K562 (cell line): ENCODE results near the gene DHCR24.
A peak's percentile ranks its signal among the peaks of the same experiment; 100 is the strongest.

Experiments used
- CBFB ChIP-seq: sonication (generic); formaldehyde crosslinking; IDR thresholded peaks from 2 replicates; pipeline ENCODE4 v1.4.0; 2020; ENCODE audit warnings: mild to moderate bottlenecking, missing genetic modification reagents
- ESRRA ChIP-seq: fragments of 450-650 bp; IDR thresholded peaks from 2 replicates; pipeline ENCODE4 v1.6.1; 2014; ENCODE audit warnings: low read depth, mild to moderate bottlenecking, moderate library complexity, borderline replicate concordance
- MIER1 ChIP-seq: fragments of 450-650 bp; IDR thresholded peaks from 2 replicates; pipeline ENCODE4 v1.6.1; 2016; ENCODE audit warnings: antibody characterized with exemption, mild to moderate bottlenecking, low read depth
- NCOA1 ChIP-seq: fragments of 450-650 bp; IDR thresholded peaks from 2 replicates; pipeline ENCODE4 v1.6.1; 2016; ENCODE audit warnings: low read depth
- NR3C1 ChIP-seq: sonication (generic); formaldehyde crosslinking; IDR thresholded peaks from 2 replicates; pipeline ENCODE4 v1.8.1; 2022; ENCODE audit warnings: missing genetic modification reagents
- ZNF224 ChIP-seq: sonication (generic); formaldehyde crosslinking; IDR thresholded peaks from 2 replicates; pipeline ENCODE4 v1.8.0; 2022; ENCODE audit warnings: mild to moderate bottlenecking, missing genetic modification reagents
- ZNF445 ChIP-seq: fragments of 250-450 bp; sonication (Bioruptor Pico); IDR thresholded peaks from 2 replicates; pipeline ENCODE4 v1.4.0; 2020; ENCODE audit warnings: low read depth, mild to moderate bottlenecking, moderate library complexity
- TF ChIP-seq, protein P1 (sequence below), 3 experiments: IDR thresholded peaks in 2 of 3; conservative IDR thresholded peaks in 1 of 3; 2 replicates each; pipeline ENCODE4 v1.5.1; 2011 to 2012; ENCODE audit warnings: low read length in 3 of 3, mild to moderate bottlenecking in 3 of 3, control low read depth in 2 of 3, improper control_type of control experiment in 1 of 3, inconsistent platforms in 1 of 3, low read depth in 1 of 3, mixed read lengths in 1 of 3, moderate library complexity in 1 of 3; ENCODE audit not compliant: insufficient read depth in 2 of 3
- TF ChIP-seq, protein P2 (sequence below): fragments of 450-650 bp; IDR thresholded peaks from 2 replicates; pipeline ENCODE4 v1.6.1; 2016
- TF ChIP-seq, protein P3 (sequence below): sonication (generic); formaldehyde crosslinking; IDR thresholded peaks from 2 replicates; pipeline ENCODE4 v1.9.0; 2022; ENCODE audit warnings: mild to moderate bottlenecking, missing genetic modification reagents

DNA sequence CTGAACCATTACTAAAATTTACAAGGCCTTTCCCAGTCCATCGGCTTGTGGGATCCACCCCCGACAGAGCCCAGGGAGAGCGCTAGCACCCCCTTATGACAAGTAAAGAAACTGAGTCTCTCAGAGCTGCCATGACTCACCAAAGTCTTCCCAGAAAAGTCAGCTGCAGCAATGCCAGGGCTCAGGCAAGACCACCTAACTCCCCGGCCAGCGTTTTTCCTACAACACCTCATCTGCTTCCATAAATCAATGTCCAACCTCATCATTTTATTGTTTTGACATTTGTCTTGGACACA is 15.0 kb downstream of the DHCR24 start:
- TF ChIP-seq, protein P1, sequence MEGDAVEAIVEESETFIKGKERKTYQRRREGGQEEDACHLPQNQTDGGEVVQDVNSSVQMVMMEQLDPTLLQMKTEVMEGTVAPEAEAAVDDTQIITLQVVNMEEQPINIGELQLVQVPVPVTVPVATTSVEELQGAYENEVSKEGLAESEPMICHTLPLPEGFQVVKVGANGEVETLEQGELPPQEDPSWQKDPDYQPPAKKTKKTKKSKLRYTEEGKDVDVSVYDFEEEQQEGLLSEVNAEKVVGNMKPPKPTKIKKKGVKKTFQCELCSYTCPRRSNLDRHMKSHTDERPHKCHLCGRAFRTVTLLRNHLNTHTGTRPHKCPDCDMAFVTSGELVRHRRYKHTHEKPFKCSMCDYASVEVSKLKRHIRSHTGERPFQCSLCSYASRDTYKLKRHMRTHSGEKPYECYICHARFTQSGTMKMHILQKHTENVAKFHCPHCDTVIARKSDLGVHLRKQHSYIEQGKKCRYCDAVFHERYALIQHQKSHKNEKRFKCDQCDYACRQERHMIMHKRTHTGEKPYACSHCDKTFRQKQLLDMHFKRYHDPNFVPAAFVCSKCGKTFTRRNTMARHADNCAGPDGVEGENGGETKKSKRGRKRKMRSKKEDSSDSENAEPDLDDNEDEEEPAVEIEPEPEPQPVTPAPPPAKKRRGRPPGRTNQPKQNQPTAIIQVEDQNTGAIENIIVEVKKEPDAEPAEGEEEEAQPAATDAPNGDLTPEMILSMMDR (IDR thresholded peaks at IDR 0.05 in 2 of 3, conservative IDR thresholded peaks at IDR 0.05 in 1 of 3; ENCODE audit: insufficient read depth in 2 of 3, low read depth in 1 of 3, low read length in 3 of 3), result peak in 2 of 3 experiments; percentile 15 to 18; a peak in 1 of 6 replicates
- no peak for TF ChIP-seq ZNF224 (CRISPR knock-in tag)
- TF ChIP-seq ESRRA, result no peak
- TF ChIP-seq NCOA1, result no peak
- TF ChIP-seq, protein P2, sequence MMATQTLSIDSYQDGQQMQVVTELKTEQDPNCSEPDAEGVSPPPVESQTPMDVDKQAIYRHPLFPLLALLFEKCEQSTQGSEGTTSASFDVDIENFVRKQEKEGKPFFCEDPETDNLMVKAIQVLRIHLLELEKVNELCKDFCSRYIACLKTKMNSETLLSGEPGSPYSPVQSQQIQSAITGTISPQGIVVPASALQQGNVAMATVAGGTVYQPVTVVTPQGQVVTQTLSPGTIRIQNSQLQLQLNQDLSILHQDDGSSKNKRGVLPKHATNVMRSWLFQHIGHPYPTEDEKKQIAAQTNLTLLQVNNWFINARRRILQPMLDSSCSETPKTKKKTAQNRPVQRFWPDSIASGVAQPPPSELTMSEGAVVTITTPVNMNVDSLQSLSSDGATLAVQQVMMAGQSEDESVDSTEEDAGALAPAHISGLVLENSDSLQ, result no peak
- no peak for TF ChIP-seq MIER1
- no peak for TF ChIP-seq ZNF445 (CRISPR knock-in tag)
- TF ChIP-seq, protein P3, sequence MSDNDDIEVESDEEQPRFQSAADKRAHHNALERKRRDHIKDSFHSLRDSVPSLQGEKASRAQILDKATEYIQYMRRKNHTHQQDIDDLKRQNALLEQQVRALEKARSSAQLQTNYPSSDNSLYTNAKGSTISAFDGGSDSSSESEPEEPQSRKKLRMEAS (CRISPR knock-in tag), result no peak
- TF ChIP-seq CBFB, result no peak
- TF ChIP-seq NR3C1 (CRISPR knock-in tag), result no peak
